ENCODE data around the gene EFR3B. TPM values are rescaled to one million over a fixed set of nuclear protein-coding genes. Genes with fewer than 3 reads are reported as not detected.

Gene EFR3B
- total RNA-seq, 1 experiment from 2014 or later = 7.0 TPM

DNA sequence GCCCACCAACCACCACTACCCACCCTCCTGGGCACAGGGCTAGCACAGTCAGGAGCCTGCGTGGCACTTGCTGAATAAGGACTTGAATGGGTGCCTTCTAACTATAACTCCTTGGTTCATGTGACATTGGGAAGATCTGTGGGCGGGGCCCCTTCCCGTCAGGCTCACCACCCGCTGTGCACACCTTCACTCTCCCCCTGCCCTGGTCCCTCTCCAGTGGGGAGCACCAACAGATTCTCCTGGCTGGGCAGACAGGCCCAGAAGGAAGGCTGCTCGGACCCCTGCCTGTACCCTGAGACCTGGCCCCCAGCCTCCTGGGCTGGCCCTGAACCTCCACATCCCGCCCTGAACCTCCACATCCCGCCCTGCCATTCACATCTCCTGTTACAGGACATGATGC is 159.9 kb downstream of the EFR3B start:
- Histone ChIP-seq H3K79me1 (ENCODE audit: insufficient read depth, low read depth, low read length, poor library complexity, severe bottlenecking) (no peaks in the 10 kb centered on the region), H2BK20ac (ENCODE audit: low read depth, low read length, poor library complexity, severe bottlenecking) (no peak overlapping the region), H3K27me3 (ENCODE audit: insufficient read depth, low read length) (no peaks in the 10 kb centered on the region), H3T11ph (ENCODE audit: low read length) (no peak overlapping the region), H3K4me2 (ENCODE audit: insufficient read depth, insufficient read length, low read length) (no peak overlapping the region), H3K18ac (ENCODE audit: insufficient read length, low read depth, low read length) (no peak overlapping the region), H3K14ac (ENCODE audit: insufficient read depth, low read length) (no peak overlapping the region), H2BK120ac (ENCODE audit: low read depth, low read length, poor library complexity, severe bottlenecking) (no peak overlapping the region), H3K4ac (ENCODE audit: low read depth, low read length) (no peak overlapping the region), H2AK5ac (ENCODE audit: insufficient read length, low read length) (no peak overlapping the region), H3K27ac (ENCODE audit: insufficient read length, low read depth, low read length) (no peak overlapping the region), H3K9ac (ENCODE audit: extremely low read depth, insufficient read length, low read length) (no peak overlapping the region), H3K9me3 (ENCODE audit: control insufficient read depth, low read depth, low read length) (no peaks in the 10 kb centered on the region), H4K8ac (replicated peaks; ENCODE audit: insufficient read length, low read depth, low read length) (no peak overlapping the region), H3K4me1 (ENCODE audit: insufficient read depth, low read length) (no peaks in the 10 kb centered on the region), H3K23ac (ENCODE audit: insufficient read length, low read depth, low read length) (no peak overlapping the region), H3K23me2 (ENCODE audit: insufficient read length, low read depth, low read length, poor library complexity, severe bottlenecking) (no peaks in the 10 kb centered on the region), H2BK15ac (ENCODE audit: low read depth, low read length) (no peak overlapping the region), H2AFZ (ENCODE audit: low read length) (no peak overlapping the region), H4K5ac (ENCODE audit: insufficient read length, low read depth, low read length) (no peak overlapping the region), H4K20me1 (ENCODE audit: control insufficient read depth, insufficient read depth, insufficient read length) (no peaks in the 10 kb centered on the region), H2BK5ac (ENCODE audit: insufficient read length, low read length) (no peak overlapping the region), H3K79me2 (ENCODE audit: insufficient read depth, low read length) (no peaks in the 10 kb centered on the region), H3K56ac (ENCODE audit: insufficient read length, low read depth, low read length) (no peak overlapping the region), H2BK12ac (ENCODE audit: insufficient read length, low read depth, low read length) (no peak overlapping the region), H4K91ac (ENCODE audit: insufficient read length, low read depth, low read length) (no peak overlapping the region)
- Mint-ChIP-seq H3K27ac (no peak overlapping the region), H3K4me1 (peaks cover 5 to 10% of the 10 kb centered on the region in 2 experiments), H3K9me3 (no peaks in the 10 kb centered on the region), H3K27me3 (ENCODE audit: low read depth) (peaks cover 2% of the 10 kb centered on the region; the same call in 1 of the 2 replicates), H3K4me3 (no peak overlapping the region), H3K36me3 (ENCODE audit: insufficient read depth in 1 of 3, low read depth in 3 of 3) (no peaks in the 10 kb centered on the region)
- TF ChIP-seq, protein P1, sequence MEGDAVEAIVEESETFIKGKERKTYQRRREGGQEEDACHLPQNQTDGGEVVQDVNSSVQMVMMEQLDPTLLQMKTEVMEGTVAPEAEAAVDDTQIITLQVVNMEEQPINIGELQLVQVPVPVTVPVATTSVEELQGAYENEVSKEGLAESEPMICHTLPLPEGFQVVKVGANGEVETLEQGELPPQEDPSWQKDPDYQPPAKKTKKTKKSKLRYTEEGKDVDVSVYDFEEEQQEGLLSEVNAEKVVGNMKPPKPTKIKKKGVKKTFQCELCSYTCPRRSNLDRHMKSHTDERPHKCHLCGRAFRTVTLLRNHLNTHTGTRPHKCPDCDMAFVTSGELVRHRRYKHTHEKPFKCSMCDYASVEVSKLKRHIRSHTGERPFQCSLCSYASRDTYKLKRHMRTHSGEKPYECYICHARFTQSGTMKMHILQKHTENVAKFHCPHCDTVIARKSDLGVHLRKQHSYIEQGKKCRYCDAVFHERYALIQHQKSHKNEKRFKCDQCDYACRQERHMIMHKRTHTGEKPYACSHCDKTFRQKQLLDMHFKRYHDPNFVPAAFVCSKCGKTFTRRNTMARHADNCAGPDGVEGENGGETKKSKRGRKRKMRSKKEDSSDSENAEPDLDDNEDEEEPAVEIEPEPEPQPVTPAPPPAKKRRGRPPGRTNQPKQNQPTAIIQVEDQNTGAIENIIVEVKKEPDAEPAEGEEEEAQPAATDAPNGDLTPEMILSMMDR (conservative IDR thresholded peaks at IDR 0.05) = no peak
- no CpG with 5 or more reads among the region's 7 CpGs for WGBS (ENCODE audit: extremely low coverage, insufficient read length, low lambda C conversion rate)
- no peak for DNase-seq
